ENCODE measurements around the gene BIRC3. TPM values are rescaled to one million over a fixed set of nuclear protein-coding genes. Genes with fewer than 3 reads are reported as not detected.

Gene BIRC3
- total RNA-seq, 1 donor from 2014 or later: 71.3 TPM

GRCh38 chr11:102322560-102322959 is 5.3 kb downstream of the BIRC3 start:
- intact Hi-C loops (cut with micrococcal nuclease): no loop called here

GRCh38 chr11:102323542-102324251 is 6.4 kb downstream of the BIRC3 start:
- intact Hi-C loops (cut with micrococcal nuclease): no loop called here

GRCh38 chr11:102325088-102325487 is 7.8 kb downstream of the BIRC3 start:
- intact Hi-C loops (cut with micrococcal nuclease): no loop called here

- intact Hi-C loops (cut with micrococcal nuclease): no loop called here
Observed at GRCh38 chr11:102328748-102329147, 11.5 kb downstream of the BIRC3 start.

GRCh38 chr11:102330231-102330630 is 12.9 kb downstream of the BIRC3 start:
- intact Hi-C loops (cut with micrococcal nuclease): no loop called here

GRCh38 chr11:102331341-102331740 is 14.1 kb downstream of the BIRC3 start:
- intact Hi-C loops (cut with micrococcal nuclease): no loop called here

GRCh38 chr11:102332611-102332994 is 15.3 kb downstream of the BIRC3 start:
- intact Hi-C loops (cut with micrococcal nuclease): no loop called here

- intact Hi-C loops (cut with micrococcal nuclease): no loop called here
Observed at GRCh38 chr11:102338479-102339010, 21.3 kb downstream of the BIRC3 start.

- intact Hi-C loops (cut with micrococcal nuclease): loop anchor here (1.0 to 10.0 kb wide), 5 partner anchors 53 to 427 kb away; partner anchors contain the start of genes ANGPTL5 and CEP126
Observed at GRCh38 chr11:102341311-102341710, 24.0 kb downstream of the BIRC3 start.

- intact Hi-C loops (cut with micrococcal nuclease): loop anchor here (1.0 to 10.0 kb wide), 6 partner anchors 54 to 427 kb away; partner anchors contain the start of genes ANGPTL5 and CEP126
Observed at GRCh38 chr11:102341844-102342318, 24.6 kb downstream of the BIRC3 start.

GRCh38 chr11:102343809-102344208 is 26.5 kb downstream of the BIRC3 start:
- intact Hi-C loops (cut with micrococcal nuclease): loop anchor here (2.0 to 10.0 kb wide), 2 partner anchors 269 to 429 kb away; partner anchors contain the start of genes ANGPTL5 and CEP126

GRCh38 chr11:102345904-102346303 is 28.6 kb downstream of the BIRC3 start:
- intact Hi-C loops (cut with micrococcal nuclease): loop anchor here (10.0 kb wide), 1 partner anchor 431 kb away; the partner anchor contains the start of genes ANGPTL5 and CEP126

GRCh38 chr11:102346456-102346747 is 29.1 kb downstream of the BIRC3 start:
- intact Hi-C loops (cut with micrococcal nuclease): loop anchor here (10.0 kb wide), 1 partner anchor 432 kb away; the partner anchor contains the start of genes ANGPTL5 and CEP126

GRCh38 chr11:102346748-102347461 is 29.6 kb downstream of the BIRC3 start, which contains the start of gene BIRC2:
TSS of gene BIRC2 (plus strand) at chr11:102347214. CDS start at chr11:102349855, 2,641 bp downstream.
- intact Hi-C loops (cut with micrococcal nuclease): loop anchor here (1.0 to 10.0 kb wide), 6 partner anchors 30 to 432 kb away; partner anchors contain the start of genes ANGPTL5, BIRC3, CEP126 and TMEM123

- intact Hi-C loops (cut with micrococcal nuclease): loop anchor here (1.0 to 10.0 kb wide), 7 partner anchors 17 to 433 kb away; partner anchors contain the start of genes ANGPTL5, BIRC3, CEP126 and TMEM123
Observed at GRCh38 chr11:102347462-102348370, 30.4 kb downstream of the BIRC3 start.

GRCh38 chr11:102357116-102357515 is 39.8 kb downstream of the BIRC3 start:
- intact Hi-C loops (cut with micrococcal nuclease): no loop called here

- intact Hi-C loops (cut with micrococcal nuclease): loop anchor here (1.0 kb wide), 1 partner anchor 9 kb away; no protein-coding TSS in a partner anchor
Observed at GRCh38 chr11:102359372-102359771, 42.1 kb downstream of the BIRC3 start.

GRCh38 chr11:102360681-102361080 is 43.4 kb downstream of the BIRC3 start:
- intact Hi-C loops (cut with micrococcal nuclease): no loop called here

- intact Hi-C loops (cut with micrococcal nuclease): no loop called here
Observed at GRCh38 chr11:102361086-102362031, 44.1 kb downstream of the BIRC3 start.

Measured in T-helper 2 cell treated with Interferon-gamma antibody and Interleukin-4, amounts not matched to agents 100 ng/mL and 5 ng/mL, for 36 hours (primary cell).